Measurements from ENCODE around the gene NBEA. TPM values are rescaled to one million over a fixed set of nuclear protein-coding genes. Genes with fewer than 3 reads are reported as not detected.

Gene NBEA
- total RNA-seq, 1 donor from 2014 or later = 6.1 TPM

DNA sequence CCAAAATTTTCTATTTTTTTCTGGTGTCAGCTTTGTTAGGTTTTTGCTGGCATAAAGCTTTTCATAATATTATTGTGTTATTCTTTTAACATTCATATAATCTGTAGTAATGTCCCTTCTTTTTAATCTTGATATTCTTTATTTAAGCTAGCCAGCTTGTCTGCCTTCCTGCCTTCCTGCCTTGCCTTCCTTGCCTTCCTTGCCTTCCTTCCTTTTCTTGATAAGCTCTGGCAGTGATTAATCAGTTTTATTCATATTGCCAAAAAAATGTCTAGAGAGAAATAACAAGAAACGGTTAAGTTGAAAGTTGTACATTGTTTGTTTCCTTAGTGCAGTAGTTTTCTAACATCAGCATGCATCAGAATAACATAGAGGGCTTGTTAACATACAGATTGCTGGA is 277.0 kb downstream of the NBEA start:
- H3K4me3 ChIP-seq (ENCODE audit: low read depth, low read length) = no peak overlapping the region
- no peak for DNase-seq (ENCODE audit: low read depth)
- TF ChIP-seq, protein P1, sequence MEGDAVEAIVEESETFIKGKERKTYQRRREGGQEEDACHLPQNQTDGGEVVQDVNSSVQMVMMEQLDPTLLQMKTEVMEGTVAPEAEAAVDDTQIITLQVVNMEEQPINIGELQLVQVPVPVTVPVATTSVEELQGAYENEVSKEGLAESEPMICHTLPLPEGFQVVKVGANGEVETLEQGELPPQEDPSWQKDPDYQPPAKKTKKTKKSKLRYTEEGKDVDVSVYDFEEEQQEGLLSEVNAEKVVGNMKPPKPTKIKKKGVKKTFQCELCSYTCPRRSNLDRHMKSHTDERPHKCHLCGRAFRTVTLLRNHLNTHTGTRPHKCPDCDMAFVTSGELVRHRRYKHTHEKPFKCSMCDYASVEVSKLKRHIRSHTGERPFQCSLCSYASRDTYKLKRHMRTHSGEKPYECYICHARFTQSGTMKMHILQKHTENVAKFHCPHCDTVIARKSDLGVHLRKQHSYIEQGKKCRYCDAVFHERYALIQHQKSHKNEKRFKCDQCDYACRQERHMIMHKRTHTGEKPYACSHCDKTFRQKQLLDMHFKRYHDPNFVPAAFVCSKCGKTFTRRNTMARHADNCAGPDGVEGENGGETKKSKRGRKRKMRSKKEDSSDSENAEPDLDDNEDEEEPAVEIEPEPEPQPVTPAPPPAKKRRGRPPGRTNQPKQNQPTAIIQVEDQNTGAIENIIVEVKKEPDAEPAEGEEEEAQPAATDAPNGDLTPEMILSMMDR (IDR thresholded peaks at IDR 0.05; ENCODE audit: insufficient read depth, low read length, poor library complexity, severe bottlenecking) = no peak

DNA sequence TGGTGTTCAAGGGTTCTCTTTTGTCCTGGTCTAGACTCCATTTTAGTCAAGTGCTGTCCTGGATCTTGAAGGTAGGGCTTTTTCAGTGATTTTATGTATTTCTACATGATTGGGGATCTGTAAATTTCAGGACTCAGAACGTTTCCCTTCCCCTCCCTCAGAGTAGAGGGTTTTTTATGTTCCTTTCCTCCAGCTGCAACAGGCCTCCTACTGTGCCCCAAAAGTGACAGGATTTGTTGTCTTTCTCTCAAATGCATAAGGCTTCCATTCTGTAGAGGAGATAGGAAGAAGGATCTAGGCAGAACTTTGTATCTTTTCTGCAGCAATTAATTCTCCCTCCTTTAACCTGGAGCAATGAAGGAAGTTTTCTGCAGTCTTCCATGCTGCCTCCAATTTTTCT is 283.1 kb downstream of the NBEA start:
- no peaks in the 10 kb centered on the region for H3K36me3 ChIP-seq (ENCODE audit: control insufficient read depth, insufficient read depth, low read length)
- H3K4me3 ChIP-seq (ENCODE audit: low read depth, low read length) = no peak overlapping the region
- TF ChIP-seq, protein P1 (IDR thresholded peaks at IDR 0.05; ENCODE audit: insufficient read depth, low read length, poor library complexity, severe bottlenecking) = no peak
- H3K27me3 ChIP-seq (ENCODE audit: control insufficient read depth, insufficient read depth, low read length) = no peaks in the 10 kb centered on the region
- DNase-seq (ENCODE audit: low read depth) = no peak

More for the DNA sequence above, 277.0 kb downstream of the NBEA start:
- Histone ChIP-seq H3K36me3 (ENCODE audit: control insufficient read depth, insufficient read depth, low read length) (no peaks in the 10 kb centered on the region), H3K27me3 (ENCODE audit: control insufficient read depth, insufficient read depth, low read length) (no peaks in the 10 kb centered on the region)

DNA sequence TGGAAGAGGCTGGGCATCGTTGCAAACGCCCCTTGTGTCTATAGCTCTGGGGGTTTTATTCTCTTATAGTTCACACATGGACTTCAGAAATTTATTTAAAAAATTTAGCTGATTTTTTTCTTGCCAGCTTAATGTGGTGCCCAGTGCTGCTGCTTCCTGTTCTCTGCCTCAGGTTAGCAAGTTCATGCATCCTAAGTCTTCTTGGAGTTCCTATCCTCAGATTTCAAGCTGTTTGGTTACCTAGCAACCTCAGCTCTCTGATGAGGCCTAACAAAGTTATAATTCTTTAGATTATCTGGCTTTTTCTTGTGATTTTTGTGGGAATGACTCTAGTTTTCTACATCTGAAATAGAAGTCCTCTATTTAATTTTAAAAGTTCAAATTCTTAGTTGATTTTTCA is 283.5 kb downstream of the NBEA start:
- TF ChIP-seq, protein P1 (IDR thresholded peaks at IDR 0.05; ENCODE audit: insufficient read depth, low read length, poor library complexity, severe bottlenecking) = no peak
- no peak overlapping the region for H3K4me3 ChIP-seq (ENCODE audit: low read depth, low read length)
- H3K36me3 ChIP-seq (ENCODE audit: control insufficient read depth, insufficient read depth, low read length) = no peaks in the 10 kb centered on the region
- no peaks in the 10 kb centered on the region for H3K27me3 ChIP-seq (ENCODE audit: control insufficient read depth, insufficient read depth, low read length)
- DNase-seq (ENCODE audit: low read depth) = no peak

DNA sequence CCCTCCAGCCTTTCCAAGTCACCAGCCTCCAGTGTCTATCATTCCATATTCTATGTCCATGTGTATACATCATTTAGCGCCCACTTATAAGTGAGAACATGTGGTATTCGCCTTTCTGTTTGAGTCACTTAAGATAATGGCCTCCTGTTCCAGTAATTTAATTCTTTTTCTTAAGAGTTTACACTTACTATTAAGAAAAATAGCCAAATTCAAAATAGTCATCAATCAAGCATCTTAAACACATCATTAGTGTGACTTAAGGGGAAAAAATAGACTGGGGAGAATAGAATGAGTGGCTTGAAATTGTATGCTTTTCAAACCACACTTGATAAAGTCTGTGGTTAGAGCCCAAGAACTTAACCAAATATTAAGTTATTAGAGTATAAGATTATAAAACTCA is 286.5 kb downstream of the NBEA start:
- H3K4me3 ChIP-seq (ENCODE audit: low read depth, low read length) = no peak overlapping the region
- no peak for DNase-seq (ENCODE audit: low read depth)
- H3K36me3 ChIP-seq (ENCODE audit: control insufficient read depth, insufficient read depth, low read length) = no peaks in the 10 kb centered on the region
- TF ChIP-seq, protein P1 (IDR thresholded peaks at IDR 0.05; ENCODE audit: insufficient read depth, low read length, poor library complexity, severe bottlenecking) = no peak
- H3K27me3 ChIP-seq (ENCODE audit: control insufficient read depth, insufficient read depth, low read length) = no peaks in the 10 kb centered on the region

DNA sequence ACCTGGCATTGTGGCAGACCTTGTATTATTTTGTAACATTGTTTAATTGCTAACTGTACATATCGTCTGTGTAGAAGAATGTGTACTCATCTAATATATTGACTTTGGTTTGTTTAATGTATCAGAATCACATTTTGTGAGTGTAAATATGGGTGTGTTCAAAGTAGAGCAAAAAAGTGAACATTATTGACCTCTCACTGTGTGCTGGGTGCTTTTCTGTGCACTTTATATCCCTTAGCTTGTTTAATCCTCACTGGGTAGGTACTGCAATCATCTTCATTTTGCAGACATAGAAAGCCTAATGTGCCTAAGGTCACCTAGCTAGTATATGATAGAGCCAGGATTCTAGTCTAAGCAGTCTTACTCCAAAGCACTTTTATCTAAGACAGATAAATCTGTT is 289.4 kb downstream of the NBEA start:
- Histone ChIP-seq H3K4me3 (ENCODE audit: low read depth, low read length) (no peak overlapping the region), H3K36me3 (ENCODE audit: control insufficient read depth, insufficient read depth, low read length) (no peaks in the 10 kb centered on the region), H3K27me3 (ENCODE audit: control insufficient read depth, insufficient read depth, low read length) (no peaks in the 10 kb centered on the region)
- TF ChIP-seq, protein P1 (IDR thresholded peaks at IDR 0.05; ENCODE audit: insufficient read depth, low read length, poor library complexity, severe bottlenecking) = no peak
- no peak for DNase-seq (ENCODE audit: low read depth)

DNA sequence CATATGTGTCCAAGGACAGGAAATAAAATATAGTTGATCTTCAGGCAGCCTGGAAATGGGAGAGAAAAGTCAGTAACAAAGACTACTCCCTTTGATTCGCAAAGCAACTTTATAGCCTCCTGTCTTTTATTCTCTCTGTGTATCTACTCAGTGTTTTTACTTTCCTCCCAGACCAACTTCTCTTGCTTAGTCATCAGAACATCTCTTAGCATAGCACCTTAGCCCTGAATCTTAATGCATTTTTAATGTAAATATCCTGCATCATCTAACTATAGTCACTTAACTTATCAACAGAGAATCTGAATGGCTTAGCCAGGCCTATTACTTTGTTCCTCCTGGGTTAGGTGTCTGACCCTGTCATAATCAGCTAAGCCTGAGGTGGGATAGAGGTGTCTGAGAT is 296.2 kb downstream of the NBEA start:
- TF ChIP-seq, protein P1 (IDR thresholded peaks at IDR 0.05; ENCODE audit: insufficient read depth, low read length, poor library complexity, severe bottlenecking) = no peak
- no peaks in the 10 kb centered on the region for H3K27me3 ChIP-seq (ENCODE audit: control insufficient read depth, insufficient read depth, low read length)

More for the DNA sequence above, 296.2 kb downstream of the NBEA start:
- no peak for DNase-seq (ENCODE audit: low read depth)
- Histone ChIP-seq H3K36me3 (ENCODE audit: control insufficient read depth, insufficient read depth, low read length) (no peaks in the 10 kb centered on the region), H3K4me3 (ENCODE audit: low read depth, low read length) (no peak overlapping the region)

All from kidney epithelial cell (primary cell).